Endothelial cell (in vitro differentiated cells): ENCODE results near the gene BMP5. TPM values are rescaled to one million over a fixed set of nuclear protein-coding genes. Genes with fewer than 3 reads are reported as not detected.

Experiments used
- DNase-seq: peaks from one replicate; pipeline ENCODE4 v3.0.0; 2021; ENCODE audit warnings: low spot score
- H3K27ac Mint-ChIP-seq: one replicate; pipeline ENCODE4 v1.8.0; 2021; ENCODE audit warnings: mixed read lengths, inconsistent platforms; ENCODE audit not compliant: unreplicated experiment
- H3K27me3 Mint-ChIP-seq: one replicate; pipeline ENCODE4 v1.8.0; 2021; ENCODE audit warnings: mild to moderate bottlenecking, moderate library complexity, mixed read lengths, inconsistent platforms; ENCODE audit not compliant: unreplicated experiment
- H3K36me3 Mint-ChIP-seq: one replicate; pipeline ENCODE4 v1.8.0; 2021; ENCODE audit warnings: mild to moderate bottlenecking, low read depth, mixed read lengths, inconsistent platforms; ENCODE audit not compliant: unreplicated experiment
- H3K4me1 Mint-ChIP-seq: one replicate; pipeline ENCODE4 v1.8.0; 2021; ENCODE audit warnings: mild to moderate bottlenecking, mixed read lengths, inconsistent platforms; ENCODE audit not compliant: unreplicated experiment
- H3K4me3 Mint-ChIP-seq: one replicate; pipeline ENCODE4 v1.8.0; 2021; ENCODE audit warnings: mild to moderate bottlenecking, mixed read lengths, inconsistent platforms; ENCODE audit not compliant: unreplicated experiment
- H3K9me3 Mint-ChIP-seq: one replicate; pipeline ENCODE4 v1.8.0; 2021; ENCODE audit warnings: mixed read lengths, inconsistent platforms; ENCODE audit not compliant: unreplicated experiment
- total RNA-seq: library from RNA; stranded (reverse); fragmentation: NEBNext Ultra II Directional; extraction: Animal tissue kit (Norgen Biotek cat#: 25700); gene quantifications from one replicate; pipeline ENCODE4 v1.2.1, GENCODE V29; 2021; ENCODE audit not compliant: unreplicated experiment
- TF ChIP-seq, protein P1 (sequence below): fragments of 200-600 bp; sonication (generic); IDR thresholded peaks from one replicate; pipeline ENCODE4 v1.5.0; 2021; ENCODE audit warnings: antibody characterized with exemption; ENCODE audit not compliant: unreplicated experiment

Gene BMP5
- total RNA-seq, 1 donor from 2014 or later = 0.18 TPM

DNA sequence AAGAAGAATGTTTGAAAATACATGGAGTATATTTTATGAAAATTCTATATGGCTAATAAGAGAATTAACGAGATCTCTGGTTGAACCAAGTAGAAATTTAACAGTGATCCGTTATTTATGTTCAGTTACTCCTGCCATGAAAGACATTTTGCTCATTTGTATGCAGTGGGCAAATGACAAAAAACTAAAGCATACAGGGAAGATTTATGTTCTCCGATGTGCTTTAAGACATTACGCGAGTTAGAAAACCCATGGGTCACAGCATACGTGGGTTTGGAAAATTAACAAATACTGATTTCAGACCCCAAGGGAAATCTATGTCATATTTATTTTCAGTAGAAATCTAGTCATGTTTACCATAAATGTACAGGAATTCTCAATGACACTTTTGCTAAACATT is 90.1 kb downstream of the BMP5 start:
- H3K27me3 Mint-ChIP-seq = no peaks in the 10 kb centered on the region
- no peaks in the 10 kb centered on the region for H3K4me1 Mint-ChIP-seq
- no peak overlapping the region for H3K4me3 Mint-ChIP-seq
- TF ChIP-seq, protein P1, sequence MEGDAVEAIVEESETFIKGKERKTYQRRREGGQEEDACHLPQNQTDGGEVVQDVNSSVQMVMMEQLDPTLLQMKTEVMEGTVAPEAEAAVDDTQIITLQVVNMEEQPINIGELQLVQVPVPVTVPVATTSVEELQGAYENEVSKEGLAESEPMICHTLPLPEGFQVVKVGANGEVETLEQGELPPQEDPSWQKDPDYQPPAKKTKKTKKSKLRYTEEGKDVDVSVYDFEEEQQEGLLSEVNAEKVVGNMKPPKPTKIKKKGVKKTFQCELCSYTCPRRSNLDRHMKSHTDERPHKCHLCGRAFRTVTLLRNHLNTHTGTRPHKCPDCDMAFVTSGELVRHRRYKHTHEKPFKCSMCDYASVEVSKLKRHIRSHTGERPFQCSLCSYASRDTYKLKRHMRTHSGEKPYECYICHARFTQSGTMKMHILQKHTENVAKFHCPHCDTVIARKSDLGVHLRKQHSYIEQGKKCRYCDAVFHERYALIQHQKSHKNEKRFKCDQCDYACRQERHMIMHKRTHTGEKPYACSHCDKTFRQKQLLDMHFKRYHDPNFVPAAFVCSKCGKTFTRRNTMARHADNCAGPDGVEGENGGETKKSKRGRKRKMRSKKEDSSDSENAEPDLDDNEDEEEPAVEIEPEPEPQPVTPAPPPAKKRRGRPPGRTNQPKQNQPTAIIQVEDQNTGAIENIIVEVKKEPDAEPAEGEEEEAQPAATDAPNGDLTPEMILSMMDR = no peak
- DNase-seq = no peak
- H3K36me3 Mint-ChIP-seq = no peaks in the 10 kb centered on the region
- H3K27ac Mint-ChIP-seq = no peak overlapping the region
- no peaks in the 10 kb centered on the region for H3K9me3 Mint-ChIP-seq

DNA sequence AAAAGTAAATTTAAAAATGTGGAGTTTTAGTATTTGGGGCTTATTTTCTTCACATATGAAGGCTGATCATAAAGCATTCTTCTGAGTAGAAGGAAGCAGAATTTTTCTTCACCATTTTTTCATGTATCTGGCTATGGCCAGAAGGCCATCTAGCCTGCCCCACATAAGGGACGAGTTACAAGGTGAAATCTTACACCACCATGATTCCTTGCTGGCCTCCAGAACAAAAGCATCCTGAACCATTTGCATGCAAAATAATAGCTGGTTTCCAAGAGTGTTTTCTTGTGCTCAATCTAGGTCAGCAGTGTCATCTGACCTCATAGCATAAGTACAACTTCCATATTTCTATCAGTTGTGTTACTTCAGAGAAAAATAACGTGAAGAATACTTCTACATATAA is 93.1 kb downstream of the BMP5 start:
- Mint-ChIP-seq H3K27ac (no peak overlapping the region), H3K27me3 (peaks cover 2% of the 10 kb centered on the region), H3K9me3 (no peaks in the 10 kb centered on the region), H3K36me3 (no peaks in the 10 kb centered on the region), H3K4me1 (no peaks in the 10 kb centered on the region), H3K4me3 (no peak overlapping the region)
- no peak for DNase-seq
- TF ChIP-seq, protein P1 = no peak

DNA sequence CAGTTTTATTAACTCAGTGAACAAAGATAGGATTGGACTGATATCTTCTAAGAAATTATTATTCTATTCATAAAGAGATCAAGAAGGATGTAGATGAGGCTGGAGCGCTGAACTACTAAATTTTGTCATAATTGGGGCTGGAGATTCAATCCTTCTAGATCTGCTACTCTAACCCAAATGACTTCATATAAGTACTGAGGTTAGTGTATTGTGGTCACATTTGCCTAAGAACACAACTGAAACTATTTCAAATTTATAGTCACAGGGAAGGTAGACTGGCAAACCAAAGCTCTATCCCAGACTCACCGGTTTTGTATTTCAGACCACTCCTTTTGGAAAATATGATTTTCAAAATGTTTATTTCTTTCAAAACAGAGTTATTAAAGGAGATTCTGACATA is 96.7 kb downstream of the BMP5 start:
- Mint-ChIP-seq H3K4me1 (no peaks in the 10 kb centered on the region), H3K9me3 (no peaks in the 10 kb centered on the region), H3K27ac (no peak overlapping the region), H3K36me3 (no peaks in the 10 kb centered on the region), H3K4me3 (no peak overlapping the region), H3K27me3 (peaks cover 2% of the 10 kb centered on the region)
- TF ChIP-seq, protein P1 = no peak
- DNase-seq = no peak

DNA sequence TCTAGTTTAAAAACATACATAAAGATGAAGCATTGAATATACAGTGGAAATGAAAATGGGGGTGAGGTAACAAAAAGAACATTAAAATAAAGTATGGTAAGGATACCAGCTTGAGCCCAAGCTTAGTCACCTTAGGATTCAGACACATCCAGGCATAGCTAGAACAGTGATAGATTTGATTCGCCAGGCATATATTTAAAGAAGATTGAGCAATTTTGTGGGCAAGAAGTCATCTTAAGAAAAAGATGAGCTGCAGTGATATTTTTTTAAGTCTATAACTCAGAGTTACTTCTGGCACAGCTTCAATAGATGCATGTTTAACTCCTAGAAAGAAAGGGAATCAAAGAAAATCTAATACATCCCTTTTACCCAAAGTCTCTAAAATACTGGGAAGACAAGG is 97.9 kb downstream of the BMP5 start:
- no peaks in the 10 kb centered on the region for H3K4me1 Mint-ChIP-seq
- no peak overlapping the region for H3K27ac Mint-ChIP-seq
- no peak overlapping the region for H3K4me3 Mint-ChIP-seq
- no peaks in the 10 kb centered on the region for H3K36me3 Mint-ChIP-seq
- TF ChIP-seq, protein P1 = no peak
- DNase-seq = no peak
- H3K9me3 Mint-ChIP-seq = no peaks in the 10 kb centered on the region
- peaks cover 2% of the 10 kb centered on the region for H3K27me3 Mint-ChIP-seq

DNA sequence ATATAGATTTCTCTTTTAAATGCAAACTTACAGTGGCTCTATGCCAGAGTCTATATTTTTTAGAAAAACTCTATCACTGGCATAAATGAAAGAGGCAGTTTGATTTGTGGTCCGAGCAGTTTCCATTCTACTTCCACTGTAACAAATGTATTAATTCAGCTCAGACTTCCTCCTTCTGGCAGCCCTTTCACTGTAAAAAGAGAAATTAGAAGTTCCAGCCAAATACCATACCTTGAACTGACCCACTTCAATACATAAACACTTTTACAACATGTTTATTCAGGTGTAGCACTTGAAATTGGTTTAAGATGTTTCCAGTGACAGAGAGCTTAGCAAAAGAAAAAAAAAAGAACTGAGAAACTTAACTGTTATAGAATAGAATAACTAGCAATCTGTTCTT is 99.3 kb downstream of the BMP5 start:
- Mint-ChIP-seq H3K27me3 (peaks cover 2% of the 10 kb centered on the region), H3K4me3 (no peak overlapping the region), H3K36me3 (no peaks in the 10 kb centered on the region), H3K9me3 (no peaks in the 10 kb centered on the region), H3K27ac (no peak overlapping the region), H3K4me1 (no peaks in the 10 kb centered on the region)
- TF ChIP-seq, protein P1 = no peak
- DNase-seq = no peak
